GM12874 (cell line): Measurements from ENCODE around the gene DBP.

Experiments
- CTCF ChIP-seq: IDR thresholded peaks from 2 replicates; pipeline ENCODE4 v1.5.1; 2011; ENCODE audit warnings: low read depth, mild to moderate bottlenecking, control low read depth, low read length, moderate library complexity; ENCODE audit not compliant: insufficient read depth

DBP gene

GRCh38 chr19:48618278-48618915, 18.8 kb downstream of the DBP start:
- TF ChIP-seq CTCF: no peak

DNA sequence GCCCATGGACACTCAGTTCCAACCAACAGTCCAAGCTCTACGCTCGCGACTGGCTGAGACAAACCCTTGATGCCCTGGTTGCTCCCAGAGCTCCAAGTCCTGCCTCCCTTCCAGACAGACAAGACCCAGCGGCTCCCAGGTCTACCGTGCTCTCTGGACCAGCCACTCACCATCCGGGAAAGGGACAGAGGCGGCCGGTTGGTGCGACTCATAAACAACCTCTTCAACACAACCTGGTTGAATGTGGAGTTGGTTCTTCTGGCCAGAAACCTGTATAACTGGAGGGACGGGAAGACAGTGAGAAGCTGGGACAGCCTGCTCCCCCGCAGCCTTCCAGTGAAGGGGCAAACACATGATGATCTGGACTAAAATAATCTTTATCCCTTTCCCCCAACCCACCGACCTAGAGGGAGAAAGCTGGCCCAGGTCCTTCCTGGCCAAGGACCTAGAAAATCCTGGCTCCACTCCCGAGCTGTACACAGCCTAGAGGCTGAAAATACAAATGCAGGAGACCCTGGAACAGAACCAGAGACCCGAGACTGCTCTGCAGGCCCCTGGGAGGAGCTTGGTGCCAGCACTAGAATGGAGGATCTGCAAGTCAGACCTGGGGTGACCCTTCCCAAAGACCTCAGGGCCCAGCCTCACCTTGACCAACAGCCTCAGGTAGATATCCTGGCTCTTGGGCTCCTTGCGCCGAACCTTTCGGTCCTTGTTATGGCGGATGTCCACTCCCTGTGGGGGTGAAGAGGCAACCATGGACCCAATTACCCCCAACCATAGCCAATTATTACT, 19.8 kb downstream of the DBP start:
- no peak for TF ChIP-seq CTCF

- TF ChIP-seq CTCF: no peak
These were observed 20.6 kb downstream of the DBP start for GRCh38 chr19:48616491-48617056.

DNA sequence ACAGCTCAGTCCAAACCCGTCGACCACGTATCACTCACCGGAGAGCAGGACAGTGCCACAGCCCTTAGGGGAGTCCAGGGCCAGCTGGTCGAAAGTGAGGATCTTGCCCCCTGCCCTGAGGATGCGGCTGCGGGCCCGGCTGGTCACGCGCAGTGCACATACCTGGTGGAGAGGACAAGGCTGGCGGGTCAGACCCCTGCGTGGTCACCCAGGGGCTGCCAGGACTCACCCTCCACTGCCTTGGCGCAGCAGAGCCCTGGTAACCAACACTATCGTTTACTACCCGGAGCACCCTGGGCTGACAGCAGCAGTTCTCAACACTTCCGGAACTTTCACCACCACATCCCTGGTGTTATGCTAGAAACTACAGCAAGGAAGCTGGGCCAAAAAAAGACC, 21.1 kb downstream of the DBP start:
- TF ChIP-seq CTCF: no peak

- no peak for TF ChIP-seq CTCF
These were observed 21.7 kb downstream of the DBP start for GRCh38 chr19:48615231-48616040.

DNA sequence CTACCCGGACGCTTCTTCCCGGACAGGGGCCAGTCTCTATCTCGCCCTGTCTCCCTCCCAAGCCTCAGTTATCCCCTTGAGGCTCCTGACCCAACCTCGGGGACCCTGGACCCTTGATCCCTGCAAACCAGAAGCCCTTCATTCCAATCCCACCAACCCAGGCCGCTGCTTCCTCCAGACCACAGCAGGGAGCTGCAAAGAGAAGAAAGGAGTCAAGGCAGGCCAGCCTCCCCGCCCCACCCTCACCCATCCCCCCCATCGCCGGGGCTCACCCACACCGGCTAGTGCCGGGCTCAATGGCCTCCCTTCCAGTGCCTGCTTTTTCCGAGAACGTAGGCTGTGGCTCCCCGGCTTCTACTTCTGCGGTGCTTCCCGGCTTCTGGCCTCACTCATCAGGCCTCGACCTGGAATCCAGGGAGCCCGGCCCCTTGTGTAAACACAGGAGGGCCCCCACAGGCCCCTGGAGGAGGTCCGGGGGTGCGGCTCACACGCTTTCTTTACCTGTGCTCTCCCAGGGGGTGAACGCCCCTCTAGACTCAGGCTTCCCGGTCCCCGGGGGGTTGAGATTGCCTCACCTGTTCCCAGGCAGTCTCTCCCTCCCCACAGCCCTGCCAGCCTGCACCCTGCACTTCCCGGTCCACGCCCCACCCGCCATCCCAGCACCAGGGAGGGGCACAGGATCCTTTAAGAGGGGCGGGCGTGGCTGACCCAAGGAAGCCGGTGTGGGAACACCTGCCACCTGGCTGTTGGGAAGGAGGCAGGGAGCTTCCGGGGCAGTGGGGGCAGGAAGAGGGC, 22.5 kb downstream of the DBP start, which contains the start of gene FAM83E:
Gene FAM83E, minus strand, starts transcription at position 641 of the 795 bp plus-strand sequence. CDS start 1,704 bp downstream, outside the sequence.
- no peak for TF ChIP-seq CTCF
